Fibroblast of mammary gland (primary cell): ENCODE data around the gene QSOX1.

Source experiments
- DNase-seq: peaks from one replicate; pipeline ENCODE4 v3.0.0-alpha.2; 2010; ENCODE audit warnings: low read depth
- H3K4me3 ChIP-seq: 2 replicates; pipeline ENCODE4 v1.5.1; 2011; ENCODE audit warnings: low read depth, mild to moderate bottlenecking, low read length, moderate library complexity; ENCODE audit not compliant: control insufficient read depth
- CTCF ChIP-seq: conservative IDR thresholded peaks from 2 replicates; pipeline ENCODE4 v1.5.1; 2011; ENCODE audit warnings: low read depth, low read length, inconsistent platforms; ENCODE audit not compliant: control insufficient read depth, insufficient read depth

Gene QSOX1

GRCh38 chr1:180156201-180156600, 1.5 kb downstream of the QSOX1 start:
- no peak for DNase-seq
- no peak for TF ChIP-seq CTCF
- peak overlapping the region; percentile 77 for H3K4me3 ChIP-seq

GRCh38 chr1:180156631-180157091, 2.0 kb downstream of the QSOX1 start:
- peak; percentile 68 for DNase-seq
- no peak for TF ChIP-seq CTCF
- H3K4me3 ChIP-seq, result no peak overlapping the region

DNA sequence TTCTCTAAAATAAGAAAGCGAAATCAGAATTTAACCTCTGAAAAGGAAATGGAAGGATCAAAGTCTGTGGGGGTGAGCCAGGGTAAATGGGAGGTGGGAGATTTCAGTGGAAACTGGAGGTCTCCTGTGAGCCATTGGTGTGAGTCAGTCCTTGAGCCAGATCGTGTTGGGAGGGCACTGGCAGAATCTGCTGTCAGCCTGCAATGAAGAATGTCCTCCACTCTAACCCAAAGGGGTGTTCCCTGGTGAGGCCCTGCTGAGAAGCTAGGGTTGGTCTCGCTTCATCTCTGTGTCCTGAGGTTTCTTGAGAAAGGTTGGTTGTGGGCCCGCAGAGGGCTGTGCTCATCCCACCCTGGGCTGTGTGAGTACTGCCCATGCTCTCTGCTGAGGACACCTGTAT, 2.4 kb downstream of the QSOX1 start:
- no peak for TF ChIP-seq CTCF
- DNase-seq, result peak; percentile 56

DNA sequence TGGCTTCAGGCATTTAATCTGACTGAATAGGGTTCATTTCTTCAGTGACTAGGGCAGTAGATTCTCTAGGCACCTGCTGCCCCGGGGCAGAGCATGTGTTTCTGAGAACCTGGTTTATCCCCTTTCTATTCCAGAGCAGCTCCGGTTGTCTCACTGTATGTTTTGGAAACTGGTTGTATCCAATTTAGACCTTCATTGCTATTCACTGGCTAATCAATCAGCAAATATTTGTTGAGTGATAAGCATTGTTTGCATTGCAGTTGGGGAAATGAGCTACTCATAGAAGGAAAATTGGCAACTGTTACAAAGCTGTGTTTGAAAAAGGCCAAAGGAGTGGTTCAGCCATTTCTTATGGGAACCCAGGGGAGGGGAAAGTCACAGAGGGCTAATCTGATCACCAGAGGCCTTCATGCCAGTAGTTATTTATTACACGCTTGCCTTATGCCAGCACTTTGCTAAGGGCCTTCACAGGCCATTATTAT, 2.9 kb downstream of the QSOX1 start:
- no peak overlapping the region for H3K4me3 ChIP-seq
- no peak for TF ChIP-seq CTCF
- no peak for DNase-seq

More for the DNA sequence above, 2.4 kb downstream of the QSOX1 start:
- no peak overlapping the region for H3K4me3 ChIP-seq

DNA sequence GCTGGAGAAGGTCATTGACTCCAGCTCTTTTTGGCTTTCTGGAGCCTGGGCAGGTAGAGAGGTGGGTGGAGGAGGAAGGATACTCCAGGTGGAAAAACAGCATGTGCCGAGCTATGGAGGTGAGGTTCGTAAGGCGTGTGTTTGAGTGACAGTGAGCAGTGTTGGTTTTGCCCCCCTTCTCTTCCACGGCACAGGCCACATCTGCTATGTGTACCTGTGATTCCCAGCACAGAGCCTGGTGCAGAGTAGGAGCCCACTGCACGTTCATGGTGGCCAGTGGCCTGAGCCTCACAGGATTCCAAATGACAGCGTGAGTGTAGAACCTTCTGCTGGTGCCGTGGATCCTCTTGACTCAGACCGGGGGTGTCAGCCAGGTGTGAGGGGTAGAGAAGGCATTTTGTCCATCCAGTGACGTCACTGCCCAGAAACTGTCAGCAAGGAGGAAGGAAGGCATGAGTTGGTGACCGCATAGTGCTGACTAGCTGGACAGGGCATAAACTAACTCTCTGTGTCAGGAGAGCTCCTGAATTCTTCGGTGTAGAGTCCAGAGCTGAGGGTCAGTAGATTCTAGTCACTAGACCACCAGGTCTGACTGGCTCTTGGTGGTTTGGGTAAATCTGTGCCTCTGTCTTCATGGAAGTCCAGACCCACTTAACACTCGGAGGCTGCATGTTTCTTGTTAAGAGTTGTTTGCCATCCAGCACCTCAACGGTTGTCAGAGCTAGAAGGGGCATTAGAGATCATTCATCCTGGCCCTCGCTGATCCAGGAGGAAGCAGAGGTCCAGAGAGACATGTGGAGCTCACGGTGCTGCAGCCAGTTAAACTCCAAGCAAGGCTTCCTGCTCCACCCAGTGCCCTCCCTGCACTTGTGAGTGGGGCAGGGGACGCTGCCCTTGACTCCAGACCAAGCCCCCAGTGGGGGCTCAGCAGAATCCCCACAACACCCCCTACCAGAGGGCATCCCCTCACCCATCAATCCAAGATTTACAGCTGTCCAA, 3.8 kb downstream of the QSOX1 start:
- H3K4me3 ChIP-seq, result no peak overlapping the region
- no peak for TF ChIP-seq CTCF

GRCh38 chr1:180160357-180160756, 5.7 kb downstream of the QSOX1 start:
- TF ChIP-seq CTCF, result no peak
- no peak overlapping the region for H3K4me3 ChIP-seq
- no peak for DNase-seq

More for the DNA sequence above, 3.8 kb downstream of the QSOX1 start:
- DNase-seq, result no peak

GRCh38 chr1:180163041-180163440, 8.4 kb downstream of the QSOX1 start:
- DNase-seq, result no peak

More at GRCh38 chr1:180163041-180163440, 8.4 kb downstream of the QSOX1 start:
- no peak overlapping the region for H3K4me3 ChIP-seq
- TF ChIP-seq CTCF, result no peak
